Muscle layer of duodenum (tissue), 2 donors: ENCODE results near the gene TSKU.

Experiments
- H3K27ac ChIP-seq: one replicate; pipeline ENCODE4 v1.7.0; 2013; ENCODE audit warnings: mild to moderate bottlenecking, low read length
- H3K27me3 ChIP-seq: one replicate; pipeline ENCODE4 v1.7.0; 2013; ENCODE audit warnings: low read depth, mild to moderate bottlenecking, control low read depth, low read length
- H3K36me3 ChIP-seq, 2 donors: one replicate each; pipeline ENCODE4 v1.7.0; 2013; ENCODE audit warnings: low read length in 2 of 2, control low read depth in 1 of 2, mild to moderate bottlenecking in 1 of 2; ENCODE audit not compliant: insufficient read depth in 2 of 2, control insufficient read depth in 1 of 2
- H3K4me1 ChIP-seq, 2 donors: one replicate each; pipeline ENCODE4 v1.7.0; 2013; ENCODE audit warnings: low read length in 2 of 2, mild to moderate bottlenecking in 2 of 2, control low read depth in 1 of 2, moderate library complexity in 1 of 2; ENCODE audit not compliant: insufficient read depth in 2 of 2, control insufficient read depth in 1 of 2
- H3K4me3 ChIP-seq, 2 donors: one replicate each; pipeline ENCODE4 v1.7.0; 2013; ENCODE audit warnings: low read length in 2 of 2, low read depth in 1 of 2, mild to moderate bottlenecking in 1 of 2
- H3K9me3 ChIP-seq, 2 donors: one replicate each; pipeline ENCODE4 v1.7.0; 2013; ENCODE audit warnings: low read length in 2 of 2, control low read depth in 1 of 2, mild to moderate bottlenecking in 1 of 2; ENCODE audit not compliant: control insufficient read depth in 1 of 2
- donor health status: healthy.

The TSKU gene

DNA sequence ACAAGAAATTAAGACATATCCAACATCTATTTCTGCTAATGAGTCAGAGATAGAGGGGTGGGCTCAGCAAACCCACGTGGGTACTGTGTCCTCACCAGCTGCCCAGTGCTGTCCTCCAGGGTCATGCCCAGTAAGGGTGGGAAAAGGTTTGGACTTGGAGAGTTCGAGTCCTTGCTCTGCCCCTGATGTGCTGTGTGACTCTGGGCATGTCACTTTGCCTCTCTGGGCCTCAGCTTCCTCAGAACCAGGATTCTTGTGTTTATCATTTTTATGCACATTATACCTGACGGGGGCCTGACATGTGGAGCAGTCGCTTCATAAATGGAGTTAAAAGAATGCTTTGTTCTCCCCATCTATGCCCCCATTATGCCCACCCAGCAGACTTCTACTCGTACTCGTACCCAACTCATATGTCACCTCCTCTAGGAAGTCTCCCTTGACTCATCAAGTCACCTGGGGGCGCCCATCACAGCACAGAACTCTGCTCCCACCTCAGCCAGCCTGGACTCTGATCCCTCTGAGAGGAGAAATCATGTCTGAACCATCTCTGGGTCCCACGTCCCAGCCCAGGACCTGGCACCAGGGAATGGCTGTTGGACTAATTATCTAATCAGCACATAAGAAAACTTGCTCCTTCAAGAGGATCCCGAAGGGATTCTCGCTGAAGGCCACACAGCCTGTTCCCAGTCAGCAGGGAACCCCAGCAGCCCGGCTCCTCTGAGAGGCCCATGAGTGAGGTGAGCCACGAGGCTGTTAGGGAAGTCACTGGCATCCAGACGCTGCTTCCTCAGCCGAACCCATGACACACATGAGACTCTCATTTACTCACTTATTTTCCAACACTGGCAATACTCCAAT lies 38.7 kb upstream of the TSKU start:
- no peak overlapping the region for H3K27ac ChIP-seq
- peaks cover 0 to 3% of the 10 kb centered on the region in 2 donors for H3K4me1 ChIP-seq
- H3K36me3 ChIP-seq: no peaks in the 10 kb centered on the region

DNA sequence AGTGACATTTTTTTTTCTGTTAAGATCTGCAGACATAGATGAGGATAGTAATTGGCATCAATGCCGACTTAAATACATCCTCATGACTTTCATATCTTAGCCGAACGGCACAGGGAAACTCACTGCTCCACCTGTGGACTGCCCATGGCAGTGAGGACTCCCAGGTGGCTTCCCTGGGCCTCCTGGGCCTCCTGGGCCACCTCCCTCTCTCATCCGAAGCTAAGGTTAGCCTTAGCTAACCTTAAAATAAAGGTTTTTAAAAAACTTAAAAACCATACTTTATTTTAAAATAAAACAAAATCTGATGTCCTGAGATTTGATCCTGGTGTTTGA lies 38.1 kb upstream of the TSKU start:
- H3K27me3 ChIP-seq: no peaks in the 10 kb centered on the region
- no peaks in the 10 kb centered on the region for H3K36me3 ChIP-seq
- H3K4me3 ChIP-seq: no peak overlapping the region
- H3K4me1 ChIP-seq: peaks cover 0 to 3% of the 10 kb centered on the region in 2 donors
- no peak overlapping the region for H3K27ac ChIP-seq
- no peaks in the 10 kb centered on the region for H3K9me3 ChIP-seq

More for the DNA sequence above, 38.7 kb upstream of the TSKU start:
- Histone ChIP-seq H3K4me3 (no peak overlapping the region), H3K9me3 (no peaks in the 10 kb centered on the region), H3K27me3 (no peaks in the 10 kb centered on the region)

DNA sequence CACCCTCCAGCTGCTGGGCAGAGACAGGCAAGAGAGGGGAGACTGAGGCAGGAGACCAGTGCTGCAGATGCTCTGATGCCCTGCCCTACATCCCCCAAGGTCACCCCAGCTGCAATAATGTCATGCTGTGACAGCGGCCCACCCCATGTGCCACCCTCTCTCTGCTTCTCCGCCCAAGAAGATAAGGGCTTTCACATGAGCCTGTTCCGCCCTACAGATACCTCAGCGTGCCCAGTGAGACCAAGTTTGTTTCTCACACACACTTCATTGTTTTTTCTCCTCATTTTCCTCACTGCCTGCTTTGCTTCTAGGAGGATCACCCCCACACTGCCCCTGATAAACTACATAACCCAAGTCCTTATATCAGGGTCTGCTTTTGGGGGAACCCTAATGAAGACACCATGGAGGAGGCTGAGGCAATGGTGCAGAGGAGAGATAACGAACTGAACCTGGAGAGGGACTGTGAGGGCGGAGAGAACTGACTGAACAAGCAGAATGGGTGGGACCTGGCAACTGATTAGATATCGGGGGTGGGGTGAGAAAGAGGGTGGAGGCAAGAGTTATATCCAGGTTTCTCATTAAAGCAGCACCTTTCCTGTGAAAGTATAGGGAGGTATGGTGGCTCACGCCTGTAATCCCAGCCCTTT lies 37.5 kb upstream of the TSKU start:
- Histone ChIP-seq H3K36me3 (no peaks in the 10 kb centered on the region), H3K27me3 (no peaks in the 10 kb centered on the region), H3K27ac (peak overlapping the region; percentile 58), H3K4me1 (peaks cover 0 to 3% of the 10 kb centered on the region in 2 donors), H3K9me3 (no peaks in the 10 kb centered on the region), H3K4me3 (no peak overlapping the region)

DNA sequence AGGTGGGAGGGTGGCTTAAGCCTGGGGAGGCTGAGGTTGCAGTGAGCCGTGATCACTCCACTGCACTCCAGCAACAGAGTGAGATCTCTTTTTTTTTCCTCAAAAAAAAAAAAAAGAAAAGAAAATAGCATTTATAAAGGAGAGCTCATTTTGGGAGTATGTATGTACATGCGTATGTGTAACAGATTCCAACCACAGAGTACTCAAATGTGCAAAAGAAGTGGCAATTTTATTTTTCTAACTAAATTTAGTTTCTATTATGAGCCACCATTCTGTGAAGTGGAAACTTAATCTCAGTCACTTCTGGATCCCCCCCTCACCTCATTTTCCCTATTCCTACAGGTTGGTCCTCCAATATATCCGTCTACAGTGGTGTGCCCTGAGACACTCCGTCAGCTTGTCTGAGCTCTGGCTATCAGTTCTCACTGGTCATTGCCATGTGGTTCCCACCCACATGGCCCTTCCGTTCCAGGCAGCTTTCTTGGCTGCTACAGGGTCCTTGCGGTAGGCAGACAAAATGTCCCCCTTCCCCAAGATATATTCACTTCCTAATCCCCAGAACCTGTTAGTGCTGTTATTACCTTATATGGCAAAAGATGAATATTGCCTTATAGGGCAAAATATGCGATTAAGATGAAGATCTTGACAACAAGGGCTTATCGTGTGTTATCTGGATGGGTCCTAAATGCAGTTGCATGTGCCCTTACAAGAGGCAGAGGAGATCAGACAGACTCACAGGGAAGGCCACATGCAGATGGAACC lies 35.8 kb upstream of the TSKU start:
- Histone ChIP-seq H3K27ac (no peak overlapping the region), H3K27me3 (no peaks in the 10 kb centered on the region), H3K36me3 (no peaks in the 10 kb centered on the region), H3K4me3 (no peak overlapping the region), H3K4me1 (peaks cover 1 to 3% of the 10 kb centered on the region in 2 donors), H3K9me3 (no peaks in the 10 kb centered on the region)

DNA sequence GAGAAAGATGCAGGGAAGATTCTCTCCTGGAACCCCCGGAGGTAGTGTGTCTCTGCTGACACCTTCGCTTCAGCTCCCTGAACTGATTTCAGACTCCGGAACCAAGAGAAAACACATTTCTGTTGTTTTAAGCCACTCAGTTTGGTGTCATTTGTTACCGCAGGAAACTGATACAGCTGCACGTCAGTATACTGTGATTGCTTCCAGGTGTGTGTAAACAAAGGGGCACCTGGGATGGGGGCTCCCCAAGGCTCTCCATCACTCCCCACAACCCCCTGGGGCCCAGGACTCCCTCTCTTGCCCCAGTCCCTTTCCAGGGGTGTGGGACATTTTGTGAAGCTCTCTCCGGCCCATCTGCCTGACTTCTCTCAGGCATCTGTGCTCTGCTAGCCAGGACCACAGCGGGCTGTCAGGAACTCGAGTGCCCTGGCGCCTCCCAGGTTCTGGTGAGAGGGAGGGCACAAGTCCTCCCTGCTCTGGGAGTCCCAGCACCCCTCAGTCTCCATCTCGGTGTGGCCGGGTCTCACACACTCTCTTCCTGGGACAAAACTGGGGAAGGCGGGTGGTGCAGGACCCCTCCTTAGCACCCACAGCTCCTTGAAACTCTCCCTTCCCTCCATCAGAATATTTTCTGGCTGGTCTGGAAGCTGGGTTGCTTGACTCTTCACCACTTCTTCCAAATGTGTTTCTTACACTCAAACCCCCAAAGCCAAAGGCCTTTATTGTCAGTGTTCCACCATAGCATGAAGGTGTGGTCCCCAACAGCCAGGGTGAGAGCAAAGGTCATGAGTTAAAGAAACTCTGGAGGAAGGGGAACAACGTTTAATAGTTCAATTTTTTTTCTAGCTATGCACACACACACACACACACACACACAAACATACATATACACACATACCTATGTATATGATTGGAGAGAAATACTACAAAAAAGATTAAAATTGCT lies 35.0 kb upstream of the TSKU start:
- H3K36me3 ChIP-seq: no peaks in the 10 kb centered on the region
- peak overlapping the region; percentile 45 for H3K27ac ChIP-seq
- no peaks in the 10 kb centered on the region for H3K9me3 ChIP-seq
- H3K27me3 ChIP-seq: no peaks in the 10 kb centered on the region
- H3K4me3 ChIP-seq: no peak overlapping the region
- H3K4me1 ChIP-seq: peaks cover 3 to 10% of the 10 kb centered on the region in 2 donors

DNA sequence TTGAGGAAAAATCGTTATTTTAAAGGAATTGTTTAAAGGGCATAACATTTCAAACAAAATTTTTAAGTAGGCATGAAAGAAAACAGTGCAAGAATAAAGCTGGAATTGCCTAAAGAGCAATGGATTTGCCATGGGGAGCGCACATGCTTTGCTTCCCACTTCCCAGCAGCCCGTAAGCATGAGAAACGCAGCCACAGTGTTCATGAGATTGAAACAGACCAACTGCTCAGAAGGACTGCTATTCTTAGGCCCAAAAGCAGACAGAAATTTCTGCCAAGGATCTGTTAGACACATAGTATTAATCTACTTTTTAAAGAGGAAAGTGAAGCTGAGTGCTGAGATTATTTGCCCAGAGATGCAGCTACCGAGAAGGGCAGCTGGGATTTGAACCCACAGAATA lies 34.2 kb upstream of the TSKU start:
- H3K27me3 ChIP-seq: no peaks in the 10 kb centered on the region
- H3K4me3 ChIP-seq: no peak overlapping the region
- peaks cover 3 to 12% of the 10 kb centered on the region in 2 donors for H3K4me1 ChIP-seq
- H3K27ac ChIP-seq: no peak overlapping the region
- H3K9me3 ChIP-seq: no peaks in the 10 kb centered on the region
- no peaks in the 10 kb centered on the region for H3K36me3 ChIP-seq

DNA sequence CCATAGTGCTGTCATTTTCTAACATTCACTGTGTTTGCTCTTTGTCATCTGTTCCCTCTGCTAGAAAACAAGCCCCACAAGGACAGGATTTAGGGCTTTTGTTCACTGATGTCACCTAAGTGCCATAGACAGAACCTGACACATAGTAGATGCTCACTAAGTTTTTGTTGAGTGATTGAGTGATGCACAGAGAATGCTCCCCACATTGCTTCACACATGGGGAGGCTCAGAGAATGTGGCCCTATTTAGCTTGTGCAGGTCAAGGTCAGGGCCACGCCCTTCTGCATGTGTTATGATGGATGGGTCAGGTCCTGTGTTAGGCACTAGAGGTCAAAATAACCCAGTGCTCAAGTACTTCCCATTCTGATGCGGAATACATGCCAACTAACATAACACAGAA lies 33.1 kb upstream of the TSKU start:
- Histone ChIP-seq H3K27me3 (no peaks in the 10 kb centered on the region), H3K4me3 (no peak overlapping the region), H3K9me3 (no peaks in the 10 kb centered on the region), H3K4me1 (peaks cover 0 to 12% of the 10 kb centered on the region in 2 donors), H3K27ac (no peak overlapping the region), H3K36me3 (no peaks in the 10 kb centered on the region)

DNA sequence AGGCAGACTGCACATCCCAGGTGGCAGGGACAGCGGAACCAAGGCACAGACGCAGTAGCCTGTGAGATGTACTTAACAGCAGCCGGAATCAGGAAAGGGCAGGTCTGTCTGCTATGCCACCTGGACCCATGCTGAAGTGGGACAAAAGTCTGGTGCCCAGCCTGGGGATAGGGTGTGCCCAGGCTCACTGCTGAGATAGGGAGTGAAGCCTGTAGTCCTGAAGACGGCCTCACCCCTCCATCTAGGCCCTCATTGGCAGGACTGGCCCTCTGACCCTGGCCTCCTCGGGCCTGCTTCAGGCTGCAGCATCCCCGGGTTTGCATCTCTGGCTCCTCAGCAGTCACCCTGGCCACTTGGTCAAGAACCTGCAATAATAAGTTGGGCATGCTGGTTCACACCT lies 32.4 kb upstream of the TSKU start:
- Histone ChIP-seq H3K27ac (no peak overlapping the region), H3K4me1 (peaks cover 0 to 12% of the 10 kb centered on the region in 2 donors), H3K36me3 (no peaks in the 10 kb centered on the region), H3K4me3 (no peak overlapping the region), H3K9me3 (no peaks in the 10 kb centered on the region), H3K27me3 (no peaks in the 10 kb centered on the region)

DNA sequence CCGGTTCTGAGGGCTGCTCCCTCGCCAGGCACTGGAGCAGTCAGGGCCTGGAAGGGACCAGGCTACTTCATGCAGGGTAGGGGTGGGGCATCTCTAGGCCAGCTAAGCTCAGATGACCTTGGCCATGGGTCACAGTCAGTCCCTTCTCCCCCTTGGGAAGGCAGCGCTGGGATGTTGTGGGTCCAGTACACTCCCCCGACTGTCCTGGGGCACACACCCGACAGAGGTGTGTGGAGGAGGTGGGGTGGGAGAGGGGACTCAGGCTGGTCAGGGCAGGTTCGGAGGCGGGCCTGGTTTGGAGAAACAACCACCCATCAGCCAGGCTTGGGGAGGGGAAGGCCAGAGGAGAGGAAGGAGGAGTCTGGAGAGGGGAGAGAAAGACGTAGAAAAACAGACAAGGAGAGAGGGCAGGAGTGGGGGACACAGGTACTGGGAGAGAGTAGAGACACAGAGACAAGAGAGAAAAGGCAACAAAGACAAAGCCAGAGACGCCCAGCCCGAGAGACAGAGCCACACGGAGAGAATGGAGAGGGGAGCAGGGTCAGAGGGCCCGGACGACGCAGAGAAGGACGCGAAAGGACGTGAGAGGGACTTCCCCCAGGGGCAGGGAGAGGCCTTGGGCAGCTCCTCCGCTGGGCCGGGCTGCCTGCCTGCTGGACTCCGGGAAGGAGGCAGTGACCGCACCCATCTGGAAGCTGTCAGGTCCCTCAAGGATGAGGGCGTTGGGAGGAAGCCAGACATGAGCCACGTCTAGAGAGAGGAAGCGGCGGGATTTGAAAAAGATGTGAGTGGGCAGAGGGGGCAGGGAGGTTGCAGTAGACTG lies 30.6 kb upstream of the TSKU start:
- Histone ChIP-seq H3K4me1 (peaks cover 0 to 12% of the 10 kb centered on the region in 2 donors), H3K36me3 (no peaks in the 10 kb centered on the region), H3K27me3 (no peaks in the 10 kb centered on the region), H3K27ac (no peak overlapping the region), H3K4me3 (no peak overlapping the region), H3K9me3 (no peaks in the 10 kb centered on the region)

DNA sequence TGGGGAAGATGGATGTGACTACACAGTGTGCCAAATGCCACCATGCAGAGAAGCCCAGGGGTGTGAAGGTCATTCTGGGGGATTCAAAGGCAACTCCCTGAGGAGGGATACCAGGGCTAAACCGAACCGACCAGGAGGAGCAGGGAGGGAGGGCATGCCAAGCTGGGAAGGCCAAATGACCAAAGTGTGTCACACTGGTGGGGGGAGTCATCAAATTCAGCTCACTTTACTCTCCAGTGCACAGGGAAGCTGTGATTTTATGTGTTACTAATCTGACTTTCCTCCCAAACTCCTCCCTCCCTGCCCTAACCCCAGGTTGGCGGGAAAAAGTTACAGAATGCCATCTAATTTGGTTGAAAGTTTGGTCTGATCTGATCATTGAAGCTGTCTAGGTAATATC lies 29.7 kb upstream of the TSKU start:
- H3K9me3 ChIP-seq: no peaks in the 10 kb centered on the region
- H3K36me3 ChIP-seq: no peaks in the 10 kb centered on the region
- no peak overlapping the region for H3K4me3 ChIP-seq
- no peaks in the 10 kb centered on the region for H3K27me3 ChIP-seq
- H3K4me1 ChIP-seq: peaks cover 0 to 12% of the 10 kb centered on the region in 2 donors
- H3K27ac ChIP-seq: no peak overlapping the region
